Ishikawa (cell line): ENCODE data around the gene MTHFD1L.

ENCODE experiments used
- CEBPB ChIP-seq: IDR thresholded peaks from 2 replicates; pipeline ENCODE4 v1.6.1; 2012
- CREB1 ChIP-seq: IDR thresholded peaks from 2 replicates; pipeline ENCODE4 v1.6.1; 2012; ENCODE audit warnings: low read depth
- EGR1 ChIP-seq: IDR thresholded peaks from 2 replicates; pipeline ENCODE4 v1.6.1; 2012
- EP300 ChIP-seq: IDR thresholded peaks from 2 replicates; pipeline ENCODE4 v1.6.1; 2012; ENCODE audit warnings: borderline replicate concordance
- FOXM1 ChIP-seq: IDR thresholded peaks from 2 replicates; pipeline ENCODE4 v1.6.1; 2012; ENCODE audit warnings: low read depth, borderline replicate concordance
- MAX ChIP-seq: IDR thresholded peaks from 2 replicates; pipeline ENCODE4 v1.6.1; 2012
- NFIC ChIP-seq: IDR thresholded peaks from 2 replicates; pipeline ENCODE4 v1.6.1; 2012
- RAD21 ChIP-seq: IDR thresholded peaks from 2 replicates; pipeline ENCODE4 v1.6.1; 2012; ENCODE audit warnings: low read depth
- REST ChIP-seq: IDR thresholded peaks from 2 replicates; pipeline ENCODE4 v1.6.1; 2012; ENCODE audit warnings: low read depth, mild to moderate bottlenecking
- TCF12 ChIP-seq: IDR thresholded peaks from 2 replicates; pipeline ENCODE4 v1.6.1; 2012; ENCODE audit warnings: low read depth
- TEAD4 ChIP-seq: IDR thresholded peaks from 2 replicates; pipeline ENCODE4 v1.6.1; 2012
- USF1 ChIP-seq: IDR thresholded peaks from 2 replicates; pipeline ENCODE4 v1.6.1; 2012
- YY1 ChIP-seq: IDR thresholded peaks from 2 replicates; pipeline ENCODE4 v1.6.1; 2012; ENCODE audit warnings: low read depth

- TF ChIP-seq NFIC (no peak), REST (no peak), YY1 (no peak), EGR1 (no peak), MAX (no peak), EP300 (no peak), FOXM1 (no peak), TCF12 (no peak), CEBPB (no peak), RAD21 (no peak), TEAD4 (no peak), USF1 (no peak), CREB1 (no peak)
Observed at GRCh38 chr6:150928882-150929281, 63.4 kb downstream of the MTHFD1L start.
